Smooth muscle cell (in vitro differentiated cells): ENCODE measurements around the gene NFIX. TPM values are rescaled to one million over a fixed set of nuclear protein-coding genes. Genes with fewer than 3 reads are reported as not detected.

ENCODE experiments used
- DNase-seq: peaks from one replicate; lab custom pipeline; 2025; ENCODE audit not compliant: unreplicated experiment; lab: John Stamatoyannopoulos, UW
- H2AFZ ChIP-seq: fragments of 200-600 bp; sonication (generic); 2 replicates; pipeline ENCODE4 v1.6.0; 2016; ENCODE audit warnings: antibody characterized with exemption, low read depth, mild to moderate bottlenecking
- H3F3A ChIP-seq: fragments of 200-600 bp; sonication (generic); 2 replicates; pipeline ENCODE4 v1.6.0; 2017; ENCODE audit warnings: antibody characterized with exemption, low read depth
- H3K27ac ChIP-seq: fragments of 200-600 bp; sonication (generic); 2 replicates; pipeline ENCODE4 v1.5.1; 2016; ENCODE audit warnings: low read depth, mild to moderate bottlenecking
- H3K27me3 ChIP-seq: fragments of 200-600 bp; sonication (generic); 2 replicates; pipeline ENCODE4 v1.6.1; 2016; ENCODE audit warnings: low read depth, mild to moderate bottlenecking
- H3K36me3 ChIP-seq: fragments of 200-600 bp; sonication (generic); 2 replicates; pipeline ENCODE4 v1.5.1; 2016; ENCODE audit warnings: low read depth
- H3K4me1 ChIP-seq: fragments of 200-600 bp; sonication (generic); 2 replicates; pipeline ENCODE4 v1.5.1; 2016; ENCODE audit warnings: low read depth
- H3K4me2 ChIP-seq: fragments of 200-600 bp; sonication (generic); 2 replicates; pipeline ENCODE4 v1.6.0; 2016; ENCODE audit warnings: mild to moderate bottlenecking
- H3K4me3 ChIP-seq: fragments of 200-600 bp; sonication (generic); 2 replicates; pipeline ENCODE4 v1.5.1; 2016; ENCODE audit warnings: mild to moderate bottlenecking
- H3K79me2 ChIP-seq: fragments of 200-600 bp; sonication (generic); 2 replicates; pipeline ENCODE4 v1.6.0; 2016; ENCODE audit warnings: low read depth, mild to moderate bottlenecking
- H3K9ac ChIP-seq: fragments of 200-600 bp; sonication (generic); 2 replicates; pipeline ENCODE4 v1.6.0; 2016; ENCODE audit warnings: low read depth
- H3K9me3 ChIP-seq: fragments of 200-600 bp; sonication (generic); replicated peaks from 2 replicates; pipeline ENCODE4 v1.5.1; 2016; ENCODE audit warnings: low read depth
- H4K20me1 ChIP-seq: fragments of 200-600 bp; sonication (generic); 2 replicates; pipeline ENCODE4 v1.6.0; 2016; ENCODE audit warnings: low read depth
- CTCF ChIP-seq: fragments of 200-600 bp; sonication (generic); IDR thresholded peaks from 2 replicates; pipeline ENCODE4 v1.5.1; 2017; ENCODE audit warnings: borderline replicate concordance, mild to moderate bottlenecking, antibody characterized with exemption; ENCODE audit not compliant: insufficient read depth, poor library complexity, severe bottlenecking
- WGBS: methylation state at CpG from one replicate; pipeline ENCODE4 v1.1.7; 2016; ENCODE audit warnings: low lambda C conversion rate; 5-methylcytosine and 5-hydroxymethylcytosine counted together
- polyA plus RNA-seq: library from polyadenylated mRNA; unstranded; fragments of >200 nt; fragmentation: Nextera tagmentation; extraction: Ambion mirVana; gene quantifications from 2 replicates; pipeline ENCODE4 v1.2.1, GENCODE V29; 2016
- total RNA-seq: library from RNA; depleted of rRNA; stranded (reverse); fragments of >200 nt; gene quantifications from 2 replicates; pipeline ENCODE4 v1.2.3, GENCODE V29; 2014

NFIX gene
- total and polyA plus RNA-seq, 2 experiments from 2014 or later: 1.9 to 2.3 TPM

GRCh38 chr19:13082192-13083007 lies 87.1 kb downstream of the NFIX start:
- H3K4me2 ChIP-seq: no peak overlapping the region
- no peak overlapping the region for H3K4me3 ChIP-seq
- H2AFZ ChIP-seq: no peak overlapping the region
- no peaks in the 10 kb centered on the region for H4K20me1 ChIP-seq
- H3K4me1 ChIP-seq: peaks cover 2% of the 10 kb centered on the region
- H3K79me2 ChIP-seq: no peaks in the 10 kb centered on the region
- H3K27me3 ChIP-seq: no peaks in the 10 kb centered on the region
- no peak overlapping the region for H3K9ac ChIP-seq
- no peaks in the 10 kb centered on the region for H3K36me3 ChIP-seq
- no peaks in the 10 kb centered on the region for H3K9me3 ChIP-seq
- no peak overlapping the region for H3K27ac ChIP-seq
- TF ChIP-seq CTCF: peak; percentile 27
- WGBS: 36% methylated on average over 14 of the region's 14 CpGs
- DNase-seq: no peak
- no peaks in the 10 kb centered on the region for H3F3A ChIP-seq

GRCh38 chr19:13083008-13083404 lies 87.7 kb downstream of the NFIX start:
- no peak for DNase-seq
- no peak for TF ChIP-seq CTCF
- no peaks in the 10 kb centered on the region for H3F3A ChIP-seq
- WGBS: 67% methylated on average over 7 of the region's 7 CpGs
- no peaks in the 10 kb centered on the region for H3K36me3 ChIP-seq
- no peak overlapping the region for H3K4me3 ChIP-seq
- no peak overlapping the region for H3K27ac ChIP-seq
- H3K27me3 ChIP-seq: no peaks in the 10 kb centered on the region
- no peak overlapping the region for H3K4me2 ChIP-seq
- H2AFZ ChIP-seq: no peak overlapping the region
- no peaks in the 10 kb centered on the region for H3K9me3 ChIP-seq
- no peaks in the 10 kb centered on the region for H4K20me1 ChIP-seq
- no peak overlapping the region for H3K9ac ChIP-seq
- H3K79me2 ChIP-seq: no peaks in the 10 kb centered on the region
- H3K4me1 ChIP-seq: peaks cover 2% of the 10 kb centered on the region

GRCh38 chr19:13083627-13084026 lies 88.4 kb downstream of the NFIX start:
- H3K27ac ChIP-seq: no peak overlapping the region
- no peaks in the 10 kb centered on the region for H3K9me3 ChIP-seq
- no peaks in the 10 kb centered on the region for H3K79me2 ChIP-seq
- no peak overlapping the region for H3K4me2 ChIP-seq
- H3K9ac ChIP-seq: no peak overlapping the region
- no peaks in the 10 kb centered on the region for H4K20me1 ChIP-seq
- no peak for TF ChIP-seq CTCF
- WGBS: 92% methylated on average over 9 of the region's 9 CpGs
- H3K4me3 ChIP-seq: no peak overlapping the region
- DNase-seq: no peak
- H2AFZ ChIP-seq: no peak overlapping the region
- no peaks in the 10 kb centered on the region for H3F3A ChIP-seq
- H3K4me1 ChIP-seq: peaks cover 2% of the 10 kb centered on the region
- H3K36me3 ChIP-seq: no peaks in the 10 kb centered on the region
- no peaks in the 10 kb centered on the region for H3K27me3 ChIP-seq

GRCh38 chr19:13085666-13086065 lies 90.4 kb downstream of the NFIX start:
- no peaks in the 10 kb centered on the region for H3K27me3 ChIP-seq
- no peak overlapping the region for H3K9ac ChIP-seq
- 53% methylated on average over 7 of the region's 7 CpGs for WGBS
- no peaks in the 10 kb centered on the region for H3F3A ChIP-seq
- no peaks in the 10 kb centered on the region for H3K36me3 ChIP-seq
- no peaks in the 10 kb centered on the region for H3K79me2 ChIP-seq
- no peak overlapping the region for H3K4me2 ChIP-seq
- H3K4me1 ChIP-seq: peaks cover 2% of the 10 kb centered on the region
- TF ChIP-seq CTCF: no peak
- no peak overlapping the region for H3K27ac ChIP-seq
- H3K9me3 ChIP-seq: no peaks in the 10 kb centered on the region
- H3K4me3 ChIP-seq: no peak overlapping the region
- no peaks in the 10 kb centered on the region for H4K20me1 ChIP-seq
- H2AFZ ChIP-seq: no peak overlapping the region
- no peak for DNase-seq
